Neuron (in vitro differentiated cells): ENCODE data around the gene CCBE1.
A peak's percentile ranks its signal among the peaks of the same experiment; 100 is the strongest.
"Not testable (repeated sequence)": the region's sequence is repeated elsewhere in the genome, so short reads cannot be mapped to it uniquely, and the experiment has no call there.

Source experiments
- H2AFZ ChIP-seq: one replicate; pipeline ENCODE4 v1.6.1; 2013; ENCODE audit warnings: low read depth, mild to moderate bottlenecking, inconsistent platforms, low read length, moderate library complexity
- H3K27me3 ChIP-seq: one replicate; pipeline ENCODE4 v1.6.1; 2013; ENCODE audit warnings: low read length; ENCODE audit not compliant: insufficient read depth
- H3K36me3 ChIP-seq: one replicate; pipeline ENCODE4 v1.6.1; 2013; ENCODE audit warnings: low read length; ENCODE audit not compliant: insufficient read depth
- H3K4me1 ChIP-seq: one replicate; pipeline ENCODE4 v1.6.1; 2013; ENCODE audit warnings: low read length; ENCODE audit not compliant: insufficient read depth
- H3K4me3 ChIP-seq: 2 replicates; pipeline ENCODE4 v1.5.1; 2013; ENCODE audit warnings: mild to moderate bottlenecking, low read length, moderate library complexity
- H3K9me3 ChIP-seq: one replicate; pipeline ENCODE4 v1.6.1; 2013; ENCODE audit warnings: low read length

The CCBE1 gene

DNA sequence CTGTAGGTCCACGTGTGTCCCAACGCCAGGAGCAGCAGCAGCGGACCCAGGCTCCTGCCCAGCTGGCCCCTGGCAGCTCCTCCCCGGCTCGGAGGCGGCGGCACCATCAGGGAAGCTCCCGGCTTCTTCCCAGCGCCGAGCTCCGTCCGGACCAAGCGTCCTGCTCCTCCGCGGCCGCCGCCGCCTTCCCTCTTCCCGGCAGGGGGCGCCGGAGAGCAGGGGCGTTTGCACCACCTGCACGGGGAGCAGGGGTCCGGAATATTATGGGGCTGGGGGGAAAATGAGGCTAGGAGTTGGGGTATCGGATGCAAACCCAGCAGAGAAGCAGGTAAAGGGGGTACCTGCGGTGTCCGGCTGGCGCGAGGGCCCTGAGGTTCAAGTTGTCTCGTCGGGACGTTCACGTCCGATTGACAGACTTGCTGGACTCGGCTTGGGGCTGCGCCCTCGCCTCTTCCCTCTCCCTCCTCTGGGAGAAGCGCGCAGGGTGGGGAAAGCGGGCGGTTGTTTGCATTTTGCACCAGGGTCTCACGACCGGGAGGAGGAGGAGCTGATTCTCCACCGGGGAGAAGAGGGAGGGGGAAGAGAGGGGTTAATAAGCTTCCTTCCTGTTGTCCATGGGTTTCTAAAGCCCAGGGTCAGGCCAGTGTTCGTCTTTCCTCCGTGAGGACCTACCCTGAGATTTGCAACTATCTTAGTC, at the start of gene CCBE1:
TSS of gene CCBE1 (minus strand) at position 188 of the 697 bp plus-strand sequence.
- H3K4me3 ChIP-seq = no peak within 1 kb of the TSS
- H3K9me3 ChIP-seq = no peaks in the 10 kb centered on the region
- peaks cover 64% of the 10 kb centered on the region for H3K27me3 ChIP-seq
- no peaks in the 10 kb centered on the region for H3K36me3 ChIP-seq
- peaks cover 3% of the 10 kb centered on the region for H3K4me1 ChIP-seq
- H2AFZ ChIP-seq = peak within 1 kb of the TSS; percentile 40

DNA sequence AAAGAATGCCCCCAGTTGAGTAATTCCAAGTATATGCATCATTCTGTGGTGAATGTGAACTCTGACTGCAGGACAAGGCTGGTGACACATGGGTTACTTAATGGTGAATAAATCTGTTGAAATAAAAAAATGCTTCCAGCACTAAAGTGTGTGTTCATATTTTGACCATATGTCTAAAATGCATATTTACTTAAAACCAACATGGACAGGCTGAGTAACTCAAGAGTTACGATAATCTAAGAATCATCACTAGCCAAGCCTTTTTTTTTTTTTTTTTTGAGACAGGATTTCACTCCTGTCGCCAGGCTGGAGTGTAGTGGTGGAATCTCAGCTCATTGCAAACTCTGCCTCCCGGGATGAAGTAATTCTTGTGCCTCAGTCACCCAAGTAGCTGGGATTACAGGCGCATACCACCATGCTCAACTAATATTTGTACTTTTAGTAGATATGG, 47.1 kb upstream of the CCBE1 start:
- Histone ChIP-seq H3K4me3 (no peak overlapping the region), H3K4me1 (no peaks in the 10 kb centered on the region), H3K36me3 (no peaks in the 10 kb centered on the region), H3K27me3 (no peaks in the 10 kb centered on the region), H2AFZ (no peak overlapping the region), H3K9me3 (no peaks in the 10 kb centered on the region)

- H2AFZ ChIP-seq = no peak overlapping the region
- H3K4me1 ChIP-seq = no peaks in the 10 kb centered on the region
- no peaks in the 10 kb centered on the region for H3K9me3 ChIP-seq
- no peaks in the 10 kb centered on the region for H3K27me3 ChIP-seq
- no peaks in the 10 kb centered on the region for H3K36me3 ChIP-seq
- H3K4me3 ChIP-seq = no peak overlapping the region
Measured at GRCh38 chr18:59743566-59743965, 46.3 kb upstream of the CCBE1 start.

- H3K27me3 ChIP-seq = no peaks in the 10 kb centered on the region
- no peaks in the 10 kb centered on the region for H3K4me1 ChIP-seq
- H3K36me3 ChIP-seq = no peaks in the 10 kb centered on the region
- H3K4me3 ChIP-seq = no peak overlapping the region
- H3K9me3 ChIP-seq = no peaks in the 10 kb centered on the region
- H2AFZ ChIP-seq = no peak overlapping the region
Measured at GRCh38 chr18:59742325-59743111, 45.3 kb upstream of the CCBE1 start.

DNA sequence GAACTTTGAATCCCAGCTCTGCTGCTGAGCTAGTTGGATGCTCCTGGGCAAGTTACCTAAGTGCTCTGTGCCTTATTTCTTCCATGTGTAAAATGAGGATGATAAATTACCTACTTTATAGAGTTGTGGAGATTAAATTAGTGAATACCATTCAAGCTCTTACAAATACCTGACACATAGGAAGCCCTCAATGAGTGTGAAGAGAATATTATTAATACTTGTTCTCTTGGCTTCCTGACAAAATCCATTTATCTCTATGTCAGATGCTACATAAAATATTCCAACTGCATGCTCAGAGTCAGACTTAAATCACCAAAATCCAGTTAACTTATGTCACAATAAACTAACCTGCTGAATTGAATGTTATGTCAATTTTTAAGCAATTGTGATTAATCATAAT, 42.9 kb upstream of the CCBE1 start:
- Histone ChIP-seq H3K9me3 (no peaks in the 10 kb centered on the region), H3K4me1 (no peaks in the 10 kb centered on the region), H3K27me3 (no peaks in the 10 kb centered on the region), H3K4me3 (no peak overlapping the region), H3K36me3 (no peaks in the 10 kb centered on the region), H2AFZ (no peak overlapping the region)

DNA sequence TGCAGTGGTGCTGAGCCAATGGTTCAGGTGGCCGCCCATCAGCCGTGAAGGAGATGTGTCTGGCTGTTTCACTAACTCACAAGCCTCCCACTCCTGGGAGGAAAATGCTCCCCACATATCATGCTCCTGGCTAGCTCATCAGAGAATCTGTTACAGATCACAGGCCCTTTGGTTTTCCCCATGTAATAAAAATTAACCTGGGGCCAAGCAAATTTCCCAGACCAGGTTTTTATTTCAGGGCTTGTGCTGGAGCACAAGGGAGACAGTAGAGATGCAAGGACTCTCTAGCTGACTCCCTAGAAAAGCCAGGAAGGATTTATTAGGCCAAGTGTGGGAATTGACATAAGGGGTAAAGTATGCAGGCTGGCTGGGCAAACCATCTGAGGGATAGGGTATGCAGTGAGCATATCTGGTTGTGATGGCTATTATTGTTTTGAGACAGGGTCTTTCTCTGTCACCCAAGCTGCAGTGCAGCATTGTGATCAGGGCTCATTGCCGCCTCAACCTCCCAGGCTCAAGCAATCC, 40.6 kb upstream of the CCBE1 start:
- H2AFZ ChIP-seq = no peak overlapping the region
- no peaks in the 10 kb centered on the region for H3K36me3 ChIP-seq
- no peaks in the 10 kb centered on the region for H3K27me3 ChIP-seq
- no peak overlapping the region for H3K4me3 ChIP-seq
- H3K9me3 ChIP-seq = no peaks in the 10 kb centered on the region
- no peaks in the 10 kb centered on the region for H3K4me1 ChIP-seq

DNA sequence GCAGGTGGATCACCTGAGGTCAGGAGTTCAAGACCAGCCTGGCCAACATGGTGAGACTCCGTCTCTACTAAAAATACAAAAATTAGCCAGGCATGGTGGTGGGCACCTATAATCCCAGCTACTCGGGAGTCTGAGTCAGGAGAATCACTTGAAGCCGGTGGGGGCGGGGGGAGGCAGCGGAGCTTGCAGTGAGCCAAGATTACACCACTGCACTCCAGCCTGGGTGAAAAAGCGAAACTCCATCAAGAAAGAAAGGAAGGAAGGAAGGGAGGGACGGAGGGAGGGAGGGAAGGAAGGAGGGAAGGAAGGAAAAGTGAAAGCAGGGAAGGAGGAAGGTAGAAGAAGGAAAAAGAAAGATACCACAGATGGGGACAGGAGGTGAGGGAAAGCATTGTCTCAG, 40.1 kb upstream of the CCBE1 start:
- H3K36me3 ChIP-seq, H2AFZ ChIP-seq, H3K4me3 ChIP-seq, H3K9me3 ChIP-seq, H3K4me1 ChIP-seq, H3K27me3 ChIP-seq: not testable (repeated sequence)

GRCh38 chr18:59736061-59736460, 38.8 kb upstream of the CCBE1 start:
- no peaks in the 10 kb centered on the region for H3K9me3 ChIP-seq
- no peak overlapping the region for H3K4me3 ChIP-seq
- H3K4me1 ChIP-seq = no peaks in the 10 kb centered on the region
- H3K27me3 ChIP-seq = no peaks in the 10 kb centered on the region
- H3K36me3 ChIP-seq = no peaks in the 10 kb centered on the region
- no peak overlapping the region for H2AFZ ChIP-seq

- Histone ChIP-seq H3K27me3 (no peaks in the 10 kb centered on the region), H3K4me1 (no peaks in the 10 kb centered on the region), H2AFZ (no peak overlapping the region), H3K36me3 (no peaks in the 10 kb centered on the region), H3K9me3 (no peaks in the 10 kb centered on the region), H3K4me3 (no peak overlapping the region)
Measured at GRCh38 chr18:59735269-59735860, 38.1 kb upstream of the CCBE1 start.

- Histone ChIP-seq H3K4me3 (no peak overlapping the region), H3K27me3 (no peaks in the 10 kb centered on the region), H2AFZ (no peak overlapping the region), H3K36me3 (no peaks in the 10 kb centered on the region), H3K4me1 (no peaks in the 10 kb centered on the region), H3K9me3 (no peaks in the 10 kb centered on the region)
Measured at GRCh38 chr18:59733421-59733820, 36.2 kb upstream of the CCBE1 start.

- Histone ChIP-seq H2AFZ (no peak overlapping the region), H3K4me3 (no peak overlapping the region), H3K4me1 (no peaks in the 10 kb centered on the region), H3K36me3 (no peaks in the 10 kb centered on the region), H3K27me3 (no peaks in the 10 kb centered on the region), H3K9me3 (no peaks in the 10 kb centered on the region)
Measured at GRCh38 chr18:59730896-59731295, 33.7 kb upstream of the CCBE1 start.

GRCh38 chr18:59729781-59730180, 32.6 kb upstream of the CCBE1 start:
- Histone ChIP-seq H3K27me3 (no peaks in the 10 kb centered on the region), H3K36me3 (no peaks in the 10 kb centered on the region), H3K4me1 (no peaks in the 10 kb centered on the region), H2AFZ (no peak overlapping the region), H3K9me3 (no peaks in the 10 kb centered on the region), H3K4me3 (no peak overlapping the region)

GRCh38 chr18:59728816-59729215, 31.6 kb upstream of the CCBE1 start:
- no peak overlapping the region for H3K4me3 ChIP-seq
- no peaks in the 10 kb centered on the region for H3K4me1 ChIP-seq
- H3K36me3 ChIP-seq = no peaks in the 10 kb centered on the region
- no peaks in the 10 kb centered on the region for H3K27me3 ChIP-seq
- H3K9me3 ChIP-seq = no peaks in the 10 kb centered on the region
- no peak overlapping the region for H2AFZ ChIP-seq
